Subcutaneous abdominal adipose tissue (tissue), 5 donors: ENCODE results near the gene HDAC2.
"Not testable (repeated sequence)": the region's sequence is repeated elsewhere in the genome, so short reads cannot be mapped to it uniquely, and the experiment has no call there.

Experiments used
- H3K27ac ChIP-seq: one replicate; pipeline ENCODE4 v1.7.0; 2013; ENCODE audit warnings: low read depth, mild to moderate bottlenecking, inconsistent platforms, low read length, moderate library complexity
- H3K27me3 ChIP-seq, 5 donors: one replicate each; pipeline ENCODE4 v1.7.0; 2013; ENCODE audit warnings: low read length in 5 of 5, inconsistent platforms in 1 of 5; ENCODE audit not compliant: control insufficient read depth in 5 of 5, insufficient read depth in 4 of 5
- H3K36me3 ChIP-seq, 5 donors: one replicate each; pipeline ENCODE4 v1.7.0; 2013; ENCODE audit warnings: low read length in 5 of 5; ENCODE audit not compliant: control insufficient read depth in 5 of 5, insufficient read depth in 5 of 5
- H3K4me1 ChIP-seq, 5 donors: one replicate each; pipeline ENCODE4 v1.7.0; 2013; ENCODE audit warnings: low read length in 5 of 5, mild to moderate bottlenecking in 3 of 5, moderate library complexity in 1 of 5; ENCODE audit not compliant: control insufficient read depth in 5 of 5, insufficient read depth in 5 of 5
- H3K4me3 ChIP-seq, 5 donors: one replicate each; pipeline ENCODE4 v1.7.0; 2013; ENCODE audit warnings: low read length in 5 of 5, low read depth in 1 of 5
- H3K9ac ChIP-seq, 5 donors: one replicate each; pipeline ENCODE4 v1.7.0; 2013; ENCODE audit warnings: low read length in 5 of 5, mild to moderate bottlenecking in 4 of 5, moderate library complexity in 3 of 5
- H3K9me3 ChIP-seq, 5 donors: one replicate each; pipeline ENCODE4 v1.7.0; 2013; ENCODE audit warnings: low read length in 5 of 5; ENCODE audit not compliant: control insufficient read depth in 5 of 5
- donor health status: healthy.
- donor health status: healthy.
- donor health status: healthy.
- donor health status: healthy.
- donor health status: healthy.

HDAC2 gene

DNA sequence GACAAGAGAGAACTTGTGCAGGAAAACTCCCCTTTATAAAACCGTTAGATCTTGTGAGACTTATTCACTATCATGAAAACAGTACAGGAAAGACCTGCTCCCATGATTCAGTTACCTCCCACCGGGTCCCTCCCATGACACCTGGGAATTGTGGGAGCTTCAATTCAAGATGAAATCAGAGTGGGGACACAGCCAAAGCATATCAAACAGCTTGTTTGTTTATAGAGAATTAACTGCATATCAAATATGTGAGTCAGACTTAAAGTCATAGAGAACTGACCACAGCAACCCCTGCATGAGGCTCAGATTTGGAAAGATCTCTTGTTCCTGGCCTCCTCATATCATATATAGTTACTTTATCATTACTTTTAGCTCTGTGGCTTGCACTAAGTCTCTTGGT, 29.1 kb upstream of the HDAC2 start:
- H3K27me3 ChIP-seq: no peaks in the 10 kb centered on the region
- no peak overlapping the region for H3K9ac ChIP-seq
- no peaks in the 10 kb centered on the region for H3K36me3 ChIP-seq
- no peaks in the 10 kb centered on the region for H3K9me3 ChIP-seq
- H3K27ac ChIP-seq: no peak overlapping the region
- no peak overlapping the region for H3K4me3 ChIP-seq
- peaks cover 4 to 16% (median 13%) of the 10 kb centered on the region in 5 donors for H3K4me1 ChIP-seq

DNA sequence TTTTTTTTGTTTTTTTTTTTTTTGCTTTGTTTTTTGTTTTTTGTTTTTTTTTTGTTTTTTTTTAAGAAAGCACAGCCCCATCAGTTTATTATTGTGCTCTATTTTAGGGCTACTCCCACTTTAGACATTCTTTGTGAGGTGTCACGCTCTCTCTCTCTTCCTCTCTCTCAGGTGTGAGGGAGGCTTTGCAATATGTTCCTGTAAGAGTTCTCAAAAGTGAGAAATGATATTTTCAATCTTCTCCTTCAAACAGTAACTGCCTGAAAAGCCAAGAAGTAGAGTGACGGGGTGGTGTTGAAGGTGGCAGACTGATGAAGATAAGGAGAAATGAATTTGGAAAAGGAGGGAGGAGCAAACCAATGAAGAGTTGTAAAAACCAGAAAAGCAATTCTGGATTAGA, 28.3 kb upstream of the HDAC2 start:
- Histone ChIP-seq H3K9ac (no peak overlapping the region), H3K27ac (no peak overlapping the region), H3K4me3 (no peak overlapping the region), H3K4me1 (peaks cover 4 to 17% (median 17%) of the 10 kb centered on the region in 5 donors), H3K27me3 (no peaks in the 10 kb centered on the region), H3K9me3 (no peaks in the 10 kb centered on the region), H3K36me3 (no peaks in the 10 kb centered on the region)

DNA sequence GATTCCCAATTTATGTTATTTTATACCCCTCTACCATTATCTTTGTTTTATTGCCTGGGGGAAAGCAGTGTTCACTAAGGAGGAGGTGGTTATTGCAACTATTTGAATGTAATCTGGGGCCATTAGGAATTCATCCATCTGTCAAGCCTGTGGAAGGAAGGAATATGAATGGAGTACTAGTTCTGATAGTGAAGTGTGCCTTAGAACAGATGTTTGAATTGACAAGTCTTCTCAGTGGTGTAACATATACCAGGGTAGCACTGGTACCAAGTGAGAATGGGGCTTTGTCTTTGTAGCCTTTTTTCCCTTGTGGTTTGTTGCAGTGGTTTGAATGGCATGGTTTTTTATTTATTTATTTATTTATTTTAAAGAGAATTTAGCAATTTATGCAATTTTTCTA, 27.9 kb upstream of the HDAC2 start:
- H3K9ac ChIP-seq: no peak overlapping the region
- no peaks in the 10 kb centered on the region for H3K9me3 ChIP-seq
- no peak overlapping the region for H3K4me3 ChIP-seq
- H3K36me3 ChIP-seq: no peaks in the 10 kb centered on the region
- H3K4me1 ChIP-seq: peaks cover 4 to 17% (median 17%) of the 10 kb centered on the region in 5 donors
- H3K27ac ChIP-seq: no peak overlapping the region
- no peaks in the 10 kb centered on the region for H3K27me3 ChIP-seq

DNA sequence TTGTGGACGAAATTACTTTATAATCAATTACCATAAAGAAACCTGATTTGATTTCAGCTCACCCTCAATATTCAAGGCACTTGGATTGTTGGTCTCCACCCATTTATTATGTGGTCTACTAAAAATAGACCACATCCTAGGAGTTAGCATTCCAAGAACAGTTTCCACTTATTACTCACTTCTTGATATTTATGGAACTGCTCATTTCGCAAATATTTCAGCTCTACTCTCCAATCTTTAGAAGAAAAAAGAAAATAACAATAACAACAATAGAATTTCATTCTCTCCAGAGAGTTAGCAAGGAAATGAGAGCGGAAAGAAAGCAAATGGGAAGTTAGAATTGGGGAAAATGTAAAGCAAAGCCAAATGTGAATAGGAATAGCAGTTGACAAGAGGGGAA, 26.2 kb upstream of the HDAC2 start:
- peaks cover 4 to 17% (median 17%) of the 10 kb centered on the region in 5 donors for H3K4me1 ChIP-seq
- H3K9ac ChIP-seq: no peak overlapping the region
- no peaks in the 10 kb centered on the region for H3K27me3 ChIP-seq
- no peak overlapping the region for H3K4me3 ChIP-seq
- no peaks in the 10 kb centered on the region for H3K9me3 ChIP-seq
- no peaks in the 10 kb centered on the region for H3K36me3 ChIP-seq
- H3K27ac ChIP-seq: no peak overlapping the region

DNA sequence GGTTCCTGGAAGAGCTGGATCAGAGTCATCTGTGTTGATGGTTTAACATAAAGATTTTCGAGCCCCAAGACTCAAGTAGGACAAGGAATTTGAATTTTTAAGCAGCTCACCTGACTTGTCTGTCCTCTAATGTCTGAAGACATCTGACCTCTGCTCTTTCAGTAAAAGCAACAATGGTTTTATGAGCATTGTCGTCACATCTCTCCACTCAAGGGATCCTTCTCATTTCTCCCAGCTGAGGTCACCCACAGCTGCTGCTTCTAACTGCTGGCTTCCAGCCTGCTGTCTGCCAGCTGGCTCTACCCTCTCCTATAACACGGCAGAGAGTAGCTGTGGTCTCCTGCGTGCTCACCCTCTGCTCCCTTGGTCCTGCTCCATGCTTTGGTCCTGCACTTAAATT, 24.7 kb upstream of the HDAC2 start:
- H3K9me3 ChIP-seq: no peaks in the 10 kb centered on the region
- peaks cover 4 to 17% (median 17%) of the 10 kb centered on the region in 5 donors for H3K4me1 ChIP-seq
- H3K27me3 ChIP-seq: no peaks in the 10 kb centered on the region
- no peak overlapping the region for H3K27ac ChIP-seq
- no peak overlapping the region for H3K9ac ChIP-seq
- no peaks in the 10 kb centered on the region for H3K36me3 ChIP-seq
- peak overlapping the region in 1 of 5 donors; percentile 29 for H3K4me3 ChIP-seq

DNA sequence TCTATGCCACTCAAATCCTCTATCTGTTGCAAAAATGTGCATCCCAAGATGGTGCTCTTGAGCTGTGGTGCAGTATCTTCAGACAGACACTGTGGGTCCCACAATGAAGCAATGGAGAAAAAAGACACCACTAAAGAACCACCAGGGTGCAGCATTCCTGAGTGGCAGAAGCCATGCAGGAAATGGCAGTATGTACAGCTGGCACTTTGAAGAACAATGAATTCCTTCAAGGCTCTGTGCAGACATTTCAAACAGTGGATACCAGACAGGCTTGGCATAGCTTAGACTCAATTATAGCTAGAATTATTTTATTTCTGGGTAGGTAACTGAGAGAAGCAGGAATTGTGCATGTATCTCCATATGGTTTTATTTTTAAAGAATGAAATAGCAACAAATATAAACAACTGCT, 24.0 kb upstream of the HDAC2 start:
- Histone ChIP-seq H3K4me1 (peaks cover 4 to 17% (median 17%) of the 10 kb centered on the region in 5 donors), H3K9ac (no peak overlapping the region), H3K4me3 (no peak overlapping the region), H3K36me3 (no peaks in the 10 kb centered on the region), H3K27me3 (no peaks in the 10 kb centered on the region), H3K27ac (no peak overlapping the region), H3K9me3 (no peaks in the 10 kb centered on the region)

DNA sequence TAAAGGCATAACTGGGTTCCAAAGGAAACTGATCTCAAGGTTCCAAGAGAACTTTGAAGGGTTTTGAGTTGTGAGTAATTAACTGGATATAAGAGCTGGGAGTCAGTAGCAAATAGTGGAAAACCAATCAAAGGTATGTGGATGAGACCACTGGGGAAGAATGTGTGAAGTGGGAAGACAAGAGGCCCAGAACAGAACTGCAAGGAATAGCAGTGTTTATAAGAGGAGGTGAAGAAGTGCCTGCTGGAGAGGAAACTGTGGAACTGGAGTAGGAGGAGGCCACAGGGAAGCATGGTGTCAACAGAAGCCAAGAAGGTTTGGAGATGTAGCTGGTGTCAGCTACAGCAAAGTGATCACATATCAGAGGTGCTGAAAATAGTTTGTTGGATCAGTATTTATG, 18.7 kb upstream of the HDAC2 start:
- Histone ChIP-seq H3K27me3 (no peaks in the 10 kb centered on the region), H3K9ac (no peak overlapping the region), H3K27ac (no peak overlapping the region), H3K9me3 (no peaks in the 10 kb centered on the region), H3K4me1 (no peaks in the 10 kb centered on the region), H3K36me3 (no peaks in the 10 kb centered on the region), H3K4me3 (no peak overlapping the region)

DNA sequence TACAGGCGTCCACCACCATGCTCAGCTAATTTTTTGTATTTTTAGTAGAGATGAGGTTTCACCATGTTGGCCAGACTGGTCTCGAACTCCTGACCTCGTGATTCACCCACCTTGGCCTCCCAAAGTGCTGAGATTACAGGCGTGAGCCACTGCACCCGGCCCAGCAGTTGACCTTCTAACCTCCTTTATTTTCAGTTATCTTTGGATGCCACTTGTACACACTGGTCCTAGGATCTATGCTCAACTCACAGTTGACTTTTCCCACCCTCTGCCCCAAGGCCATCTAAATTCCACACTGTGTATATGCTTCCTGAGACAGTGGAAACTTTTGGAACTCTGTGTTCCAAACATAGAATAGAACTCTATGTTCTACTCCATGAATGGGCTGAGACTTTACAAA, 11.7 kb upstream of the HDAC2 start:
- H3K4me1 ChIP-seq: peaks cover 0 to 11% (median 8%) of the 10 kb centered on the region in 5 donors

DNA sequence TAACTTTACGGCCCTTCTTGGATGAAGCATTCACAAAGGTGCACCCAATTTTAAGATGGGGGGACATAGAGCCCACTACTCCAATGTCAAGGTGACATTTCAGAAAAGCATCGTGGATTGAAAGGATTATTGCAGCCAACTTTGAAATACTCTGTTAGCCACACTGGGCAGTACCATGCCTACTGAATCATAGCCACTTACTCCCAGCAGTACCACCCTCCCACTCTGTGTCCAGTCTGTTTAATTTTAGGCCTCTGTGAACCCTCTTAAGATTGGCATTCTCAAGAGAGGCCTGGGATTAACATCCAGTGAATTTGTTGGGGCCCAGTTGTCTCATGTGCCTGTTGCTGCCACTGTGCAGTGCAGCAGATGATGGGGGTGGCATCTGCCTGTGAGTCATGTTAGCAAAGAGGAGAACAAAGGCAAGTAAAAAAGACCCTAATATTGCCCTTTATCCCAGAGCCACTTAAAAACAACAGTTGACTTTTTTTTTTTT, 11.2 kb upstream of the HDAC2 start:
- Histone ChIP-seq H3K36me3 (no peaks in the 10 kb centered on the region), H3K27ac (no peak overlapping the region), H3K4me1 (peaks cover 0 to 11% (median 8%) of the 10 kb centered on the region in 5 donors), H3K9me3 (no peaks in the 10 kb centered on the region), H3K4me3 (no peak overlapping the region), H3K9ac (no peak overlapping the region), H3K27me3 (no peaks in the 10 kb centered on the region)

More for the DNA sequence above, 11.7 kb upstream of the HDAC2 start:
- not testable (repeated sequence) for H3K36me3 ChIP-seq, H3K9ac ChIP-seq, H3K9me3 ChIP-seq, H3K27ac ChIP-seq, H3K27me3 ChIP-seq, H3K4me3 ChIP-seq

DNA sequence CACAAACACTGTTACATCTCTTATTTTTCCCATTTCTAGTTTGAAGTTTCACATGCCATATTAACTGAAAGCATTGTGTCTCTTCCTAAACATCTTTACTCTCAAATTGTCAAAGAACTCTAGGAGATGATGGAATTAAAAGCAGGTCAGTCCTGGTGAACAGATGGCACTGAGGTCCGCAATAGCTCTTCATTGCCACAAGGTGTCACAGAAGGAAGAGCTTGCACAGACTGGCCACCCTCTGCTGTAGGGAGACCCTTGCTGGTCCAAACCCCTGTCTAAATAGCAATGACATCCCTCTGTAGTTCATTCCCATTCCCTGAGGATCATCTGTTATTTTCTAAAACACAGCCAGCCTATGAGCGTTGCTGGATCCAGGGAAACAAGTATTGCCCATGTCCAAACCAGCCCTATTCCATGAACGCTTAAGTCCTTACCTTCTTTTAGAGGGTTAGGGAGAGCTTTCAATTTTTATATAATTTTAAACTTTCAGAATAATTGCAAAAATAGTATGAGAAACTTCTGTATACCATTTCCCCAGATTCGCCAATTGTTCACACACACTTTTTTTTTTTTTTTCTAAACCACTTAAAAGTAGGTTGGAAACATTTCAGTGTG, 10.1 kb upstream of the HDAC2 start:
- H3K36me3 ChIP-seq: no peaks in the 10 kb centered on the region
- no peaks in the 10 kb centered on the region for H3K27me3 ChIP-seq
- H3K4me1 ChIP-seq: peaks cover 0 to 11% (median 8%) of the 10 kb centered on the region in 5 donors
- no peak overlapping the region for H3K4me3 ChIP-seq
- no peaks in the 10 kb centered on the region for H3K9me3 ChIP-seq
- H3K27ac ChIP-seq: no peak overlapping the region
- no peak overlapping the region for H3K9ac ChIP-seq
